Mononuclear cell (primary cell): ENCODE measurements around the gene SEC23A. TPM values are rescaled to one million over a fixed set of nuclear protein-coding genes. Genes with fewer than 3 reads are reported as not detected.
"Not testable (repeated sequence)": the region's sequence is repeated elsewhere in the genome, so short reads cannot be mapped to it uniquely, and the experiment has no call there.

ENCODE experiments used
- H3K27me3 ChIP-seq: 2 replicates; pipeline ENCODE4 v1.6.0; 2011; ENCODE audit warnings: low read length, control low read depth; ENCODE audit not compliant: insufficient read depth
- H3K4me1 ChIP-seq: 2 replicates; pipeline ENCODE4 v1.5.1; 2011; ENCODE audit warnings: mild to moderate bottlenecking, low read length, control low read depth; ENCODE audit not compliant: insufficient read depth
- H3K4me3 ChIP-seq: 2 replicates; pipeline ENCODE4 v1.5.1; 2011; ENCODE audit warnings: mild to moderate bottlenecking, low read length, moderate library complexity
- H3K9me3 ChIP-seq: 2 replicates; pipeline ENCODE4 v1.5.1; 2011; ENCODE audit warnings: low read depth, mild to moderate bottlenecking, control low read depth, low read length
- total RNA-seq: library from RNA; depleted of rRNA; stranded (reverse); fragments of >200 nt; gene quantifications from one replicate; pipeline ENCODE4 v1.2.3, GENCODE V29; 2012

SEC23A gene
- total RNA-seq, 1 donor: 110 TPM

- no peaks in the 10 kb centered on the region for H3K27me3 ChIP-seq
- no peak overlapping the region for H3K4me3 ChIP-seq
- H3K9me3 ChIP-seq: no peaks in the 10 kb centered on the region
- no peaks in the 10 kb centered on the region for H3K4me1 ChIP-seq
Measured at GRCh38 chr14:39025810-39026627, 77.0 kb downstream of the SEC23A start.

GRCh38 chr14:39025250-39025809 is 77.7 kb downstream of the SEC23A start:
- no peaks in the 10 kb centered on the region for H3K27me3 ChIP-seq
- no peaks in the 10 kb centered on the region for H3K4me1 ChIP-seq
- H3K4me3 ChIP-seq: no peak overlapping the region
- no peaks in the 10 kb centered on the region for H3K9me3 ChIP-seq

DNA sequence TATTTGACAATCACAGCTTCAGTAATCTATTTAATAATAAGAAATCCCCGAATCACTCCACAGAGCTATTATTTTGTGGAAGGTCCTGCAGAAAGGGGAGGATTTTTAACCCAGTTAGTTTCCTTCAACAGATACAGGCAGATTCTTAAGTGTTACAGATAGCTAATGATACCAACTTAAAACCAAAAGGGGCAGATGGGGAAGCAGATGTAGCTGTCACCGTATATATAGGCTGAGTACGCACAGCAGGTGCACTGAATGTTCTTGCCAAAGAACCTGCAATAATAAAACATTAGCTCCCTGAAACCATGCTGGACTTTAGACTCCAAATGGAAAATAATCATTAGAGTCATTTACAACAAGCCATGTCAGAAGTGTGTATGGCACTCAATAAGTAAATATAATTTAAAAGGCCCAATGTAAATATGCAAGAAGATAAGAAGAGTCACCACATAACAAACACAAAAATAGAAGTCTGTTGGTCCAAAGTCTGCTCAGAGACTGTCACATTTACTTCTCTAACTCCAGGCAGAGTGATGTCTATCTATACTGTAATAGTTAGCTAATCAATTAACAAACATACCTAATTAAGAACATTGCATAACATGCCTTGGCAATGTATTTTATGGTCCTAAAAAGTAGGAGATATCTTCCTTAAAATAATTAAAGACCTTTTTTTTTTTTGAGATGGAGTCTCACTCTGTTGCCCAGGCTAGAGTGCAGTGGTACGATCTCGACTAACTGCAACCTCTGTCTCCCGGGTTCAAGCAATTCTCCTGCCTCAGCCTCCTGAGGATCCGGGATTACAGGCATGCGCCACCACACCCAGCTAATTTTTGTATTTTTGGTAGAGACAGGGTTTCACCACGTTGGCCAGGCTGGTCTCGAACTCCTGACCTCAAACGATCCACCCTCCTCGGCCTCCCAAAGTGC is 78.8 kb downstream of the SEC23A start:
- Histone ChIP-seq H3K4me3 (no peak overlapping the region), H3K4me1 (no peaks in the 10 kb centered on the region), H3K9me3 (no peaks in the 10 kb centered on the region), H3K27me3 (no peaks in the 10 kb centered on the region)

GRCh38 chr14:39017096-39018016 is 85.7 kb downstream of the SEC23A start:
- not testable (repeated sequence) for H3K4me3 ChIP-seq, H3K9me3 ChIP-seq, H3K4me1 ChIP-seq, H3K27me3 ChIP-seq

GRCh38 chr14:39016733-39017095 is 86.3 kb downstream of the SEC23A start:
- Histone ChIP-seq H3K27me3 (no peaks in the 10 kb centered on the region), H3K9me3 (no peaks in the 10 kb centered on the region), H3K4me3 (no peak overlapping the region), H3K4me1 (no peaks in the 10 kb centered on the region)

GRCh38 chr14:39015964-39016577 is 87.0 kb downstream of the SEC23A start:
- H3K4me3 ChIP-seq: no peak overlapping the region
- no peaks in the 10 kb centered on the region for H3K4me1 ChIP-seq
- no peaks in the 10 kb centered on the region for H3K9me3 ChIP-seq
- no peaks in the 10 kb centered on the region for H3K27me3 ChIP-seq

GRCh38 chr14:39015360-39015961 is 87.6 kb downstream of the SEC23A start:
- H3K9me3 ChIP-seq: no peaks in the 10 kb centered on the region
- no peak overlapping the region for H3K4me3 ChIP-seq
- H3K27me3 ChIP-seq: no peaks in the 10 kb centered on the region

GRCh38 chr14:39014460-39014859 is 88.6 kb downstream of the SEC23A start:
- no peaks in the 10 kb centered on the region for H3K4me1 ChIP-seq

More at GRCh38 chr14:39015360-39015961, 87.6 kb downstream of the SEC23A start:
- H3K4me1 ChIP-seq: no peaks in the 10 kb centered on the region

GRCh38 chr14:39008965-39009364 is 94.1 kb downstream of the SEC23A start:
- not testable (repeated sequence) for H3K9me3 ChIP-seq, H3K27me3 ChIP-seq, H3K4me3 ChIP-seq
- H3K4me1 ChIP-seq: peaks cover 17% of the 10 kb centered on the region

More at GRCh38 chr14:39014460-39014859, 88.6 kb downstream of the SEC23A start:
- Histone ChIP-seq H3K9me3 (no peaks in the 10 kb centered on the region), H3K27me3 (no peaks in the 10 kb centered on the region), H3K4me3 (no peak overlapping the region)

DNA sequence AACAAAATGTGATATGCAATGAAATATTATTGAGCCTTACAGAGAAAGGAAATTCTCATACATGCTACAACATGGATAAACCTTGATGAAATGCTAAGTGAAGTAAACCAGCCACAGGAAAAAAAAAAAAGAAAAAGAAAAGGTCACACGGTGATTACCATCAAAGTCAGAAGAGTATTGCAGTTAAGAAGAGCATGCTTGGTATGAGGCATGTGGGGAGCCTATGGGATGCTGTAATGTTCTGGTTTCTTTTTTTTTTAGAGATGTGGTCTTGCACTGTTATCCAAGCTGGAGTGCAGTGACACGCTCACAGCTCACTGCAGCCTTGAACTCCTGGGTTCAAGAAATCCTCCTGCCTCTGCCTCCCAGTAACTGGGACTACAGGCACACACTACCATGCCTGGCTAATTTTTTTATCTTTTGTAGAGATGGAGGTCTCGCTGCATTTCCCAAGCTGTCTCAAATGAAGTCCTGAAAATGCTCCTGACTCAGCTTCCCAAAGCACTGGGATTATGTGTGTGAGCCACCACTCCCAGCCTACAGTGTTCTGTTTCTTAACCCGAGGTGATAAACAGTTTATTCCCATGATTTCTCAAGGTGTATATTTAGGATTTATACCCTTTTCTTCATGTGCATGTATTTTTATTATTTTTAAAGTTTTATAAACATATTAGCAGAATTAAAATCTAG is 96.2 kb downstream of the SEC23A start:
- H3K4me3 ChIP-seq: no peak overlapping the region
- no peaks in the 10 kb centered on the region for H3K27me3 ChIP-seq
- no peaks in the 10 kb centered on the region for H3K9me3 ChIP-seq
- H3K4me1 ChIP-seq: peaks cover 17% of the 10 kb centered on the region

DNA sequence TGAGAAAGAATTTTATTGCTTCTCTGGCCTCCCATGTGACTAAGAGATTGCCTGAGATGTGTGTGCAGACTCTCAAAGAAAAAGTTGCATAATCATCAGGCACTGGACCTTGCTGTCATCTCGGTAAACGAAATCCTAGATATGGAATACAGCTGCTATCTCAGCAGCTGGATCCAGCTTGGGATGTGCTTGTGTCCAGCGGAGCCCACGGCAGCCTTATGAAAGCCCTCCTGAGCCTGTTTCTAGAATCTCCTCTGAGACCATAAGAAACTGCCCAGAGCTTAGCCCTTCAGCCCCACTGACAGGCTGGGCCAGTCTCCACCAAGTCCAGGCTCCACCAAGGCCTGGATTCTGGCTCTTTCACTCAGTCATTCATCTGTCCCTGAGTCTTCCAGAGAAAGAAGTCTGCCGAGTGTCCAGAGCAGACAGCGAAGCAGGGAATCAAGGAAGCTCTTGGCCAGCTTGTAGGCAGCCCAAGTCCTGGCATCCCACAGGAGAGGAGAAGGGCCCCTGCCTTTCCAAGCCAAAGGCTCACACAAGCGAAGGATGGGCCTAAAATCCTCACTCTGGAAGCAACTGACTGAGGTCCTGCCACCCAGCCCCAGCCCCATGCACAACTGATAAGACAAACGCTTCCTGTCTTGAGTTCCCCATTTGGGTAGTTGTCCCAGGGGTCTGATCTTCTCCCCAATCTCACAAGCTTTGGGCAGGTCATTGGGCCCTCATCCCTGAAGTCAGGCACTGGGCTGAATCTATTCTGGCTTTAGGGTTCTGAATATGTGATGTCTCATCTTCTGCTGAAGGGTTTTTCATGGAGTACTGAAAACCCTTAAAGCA is 97.8 kb downstream of the SEC23A start:
- H3K4me1 ChIP-seq: peaks cover 17% of the 10 kb centered on the region
- no peaks in the 10 kb centered on the region for H3K9me3 ChIP-seq
- no peaks in the 10 kb centered on the region for H3K27me3 ChIP-seq
- no peak overlapping the region for H3K4me3 ChIP-seq

- H3K27me3 ChIP-seq: no peaks in the 10 kb centered on the region
- no peaks in the 10 kb centered on the region for H3K9me3 ChIP-seq
- H3K4me1 ChIP-seq: peaks cover 1% of the 10 kb centered on the region
- no peak overlapping the region for H3K4me3 ChIP-seq
Measured at GRCh38 chr14:38999949-39000348, 103.1 kb downstream of the SEC23A start.

GRCh38 chr14:38994731-38995130 is 108.3 kb downstream of the SEC23A start:
- Histone ChIP-seq H3K4me1 (peaks cover 6% of the 10 kb centered on the region), H3K9me3 (no peaks in the 10 kb centered on the region)

More at GRCh38 chr14:38994731-38995130, 108.3 kb downstream of the SEC23A start:
- H3K27me3 ChIP-seq: no peaks in the 10 kb centered on the region
- no peak overlapping the region for H3K4me3 ChIP-seq
